Uterus (tissue), 2 donors: ENCODE measurements around the gene S100A6.

Experiments used
- POLR2A ChIP-seq, 2 donors: fragments of 450-650 bp; IDR thresholded peaks; one replicate each; pipeline ENCODE4 v1.6.1; 2016; ENCODE audit warnings: antibody characterized with exemption in 2 of 2, mild to moderate bottlenecking in 1 of 2, moderate library complexity in 1 of 2
- TF ChIP-seq, protein P1 (sequence below), 4 experiments: fragments of 200-600 bp in 2 of 4; fragments of 450-650 bp in 2 of 4; sonication (generic) in 2 of 4; IDR thresholded peaks; one replicate each; pipeline ENCODE4 v1.5.1; 2016 to 2019; ENCODE audit warnings: antibody characterized with exemption in 4 of 4, mild to moderate bottlenecking in 2 of 4, moderate library complexity in 1 of 4

- TF ChIP-seq, protein P1, sequence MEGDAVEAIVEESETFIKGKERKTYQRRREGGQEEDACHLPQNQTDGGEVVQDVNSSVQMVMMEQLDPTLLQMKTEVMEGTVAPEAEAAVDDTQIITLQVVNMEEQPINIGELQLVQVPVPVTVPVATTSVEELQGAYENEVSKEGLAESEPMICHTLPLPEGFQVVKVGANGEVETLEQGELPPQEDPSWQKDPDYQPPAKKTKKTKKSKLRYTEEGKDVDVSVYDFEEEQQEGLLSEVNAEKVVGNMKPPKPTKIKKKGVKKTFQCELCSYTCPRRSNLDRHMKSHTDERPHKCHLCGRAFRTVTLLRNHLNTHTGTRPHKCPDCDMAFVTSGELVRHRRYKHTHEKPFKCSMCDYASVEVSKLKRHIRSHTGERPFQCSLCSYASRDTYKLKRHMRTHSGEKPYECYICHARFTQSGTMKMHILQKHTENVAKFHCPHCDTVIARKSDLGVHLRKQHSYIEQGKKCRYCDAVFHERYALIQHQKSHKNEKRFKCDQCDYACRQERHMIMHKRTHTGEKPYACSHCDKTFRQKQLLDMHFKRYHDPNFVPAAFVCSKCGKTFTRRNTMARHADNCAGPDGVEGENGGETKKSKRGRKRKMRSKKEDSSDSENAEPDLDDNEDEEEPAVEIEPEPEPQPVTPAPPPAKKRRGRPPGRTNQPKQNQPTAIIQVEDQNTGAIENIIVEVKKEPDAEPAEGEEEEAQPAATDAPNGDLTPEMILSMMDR (IDR thresholded peaks at IDR 0.05), result no peak
- TF ChIP-seq POLR2A (IDR thresholded peaks at IDR 0.05), result no peak
Measured at GRCh38 chr1:153537376-153537730, 1.6 kb upstream of the S100A6 start.
